Calu3 (cell line): ENCODE measurements around the gene SLC22A13. TPM values are rescaled to one million over a fixed set of nuclear protein-coding genes. Genes with fewer than 3 reads are reported as not detected.

Experiments
- BruUV-seq: library from RNA; stranded (reverse); fragments of 400-500 nt; replicated peaks from 2 replicates; lab custom pipeline; 2021; lab: Mats Ljungman, UMichigan
- CTCF ChIA-PET: fragments of 300-600 bp; sonication (Branson Sonifier 250); formaldehyde crosslinking; loops from one replicate; lab custom pipeline; 2022; ENCODE audit warnings: antibody characterized with exemption; lab: Charles Lee
- DNase-seq: peaks from one replicate; pipeline ENCODE4 v3.0.0; 2022
- H3K27ac Mint-ChIP-seq: one replicate; pipeline ENCODE4 v1.8.0; 2022; ENCODE audit warnings: mixed read lengths; ENCODE audit not compliant: unreplicated experiment
- H3K27me3 Mint-ChIP-seq: one replicate; pipeline ENCODE4 v1.8.0; 2022; ENCODE audit warnings: mixed read lengths; ENCODE audit not compliant: unreplicated experiment
- H3K36me3 Mint-ChIP-seq: one replicate; pipeline ENCODE4 v1.8.0; 2022; ENCODE audit warnings: mild to moderate bottlenecking, moderate library complexity, mixed read lengths; ENCODE audit not compliant: insufficient read depth, unreplicated experiment
- H3K4me1 Mint-ChIP-seq: one replicate; pipeline ENCODE4 v1.8.0; 2022; ENCODE audit warnings: mild to moderate bottlenecking, low read depth, mixed read lengths; ENCODE audit not compliant: unreplicated experiment
- H3K4me3 Mint-ChIP-seq: one replicate; pipeline ENCODE4 v1.8.0; 2022; ENCODE audit warnings: mild to moderate bottlenecking, low read depth, moderate library complexity, mixed read lengths; ENCODE audit not compliant: unreplicated experiment
- H3K9me3 Mint-ChIP-seq: one replicate; pipeline ENCODE4 v1.8.0; 2022; ENCODE audit warnings: low read depth, mixed read lengths; ENCODE audit not compliant: unreplicated experiment
- CTCF ChIP-seq: fragments of 200-600 bp; IDR thresholded peaks from one replicate; pipeline ENCODE4 v1.8.0; 2022; ENCODE audit warnings: antibody characterized with exemption; ENCODE audit not compliant: unreplicated experiment
- intact Hi-C: fragments of 100-400 bp; cut with micrococcal nuclease; formaldehyde crosslinking; loops from one replicate; pipeline ENCODE4 v1.10.0; 2022; ENCODE audit not compliant: unreplicated experiment
- total RNA-seq: library from RNA; stranded (reverse); gene quantifications from 2 replicates; pipeline ENCODE4 v1.2.3, GENCODE V29; 2022

Gene SLC22A13
- total RNA-seq, 1 experiment from 2014 or later, result 3.5 TPM

DNA sequence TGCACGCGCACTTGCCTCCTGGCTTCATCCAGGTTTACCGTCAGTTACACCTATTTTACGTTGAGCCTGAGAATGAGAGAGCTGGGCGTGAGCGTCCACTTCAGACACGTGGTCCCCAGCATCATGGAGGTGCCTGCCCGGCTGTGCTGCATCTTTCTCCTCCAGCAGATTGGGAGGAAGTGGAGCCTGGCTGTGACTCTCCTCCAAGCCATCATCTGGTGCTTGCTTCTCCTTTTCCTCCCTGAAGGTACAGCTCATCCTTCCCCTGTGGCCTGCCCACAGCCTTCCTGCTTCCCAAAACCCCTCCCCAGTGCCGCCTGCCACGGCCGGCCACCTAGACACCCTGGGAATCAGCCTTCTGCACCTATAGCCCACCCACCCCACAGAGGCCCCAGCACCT lies 48.1 kb downstream of the SLC22A13 start:
- CTCF ChIA-PET, result no interaction called here
- Mint-ChIP-seq H3K4me1 (no peaks in the 10 kb centered on the region), H3K36me3 (no peaks in the 10 kb centered on the region), H3K27ac (no peak overlapping the region), H3K9me3 (no peaks in the 10 kb centered on the region), H3K4me3 (no peak overlapping the region), H3K27me3 (no peaks in the 10 kb centered on the region)
- no peak for DNase-seq
- intact Hi-C loops, result no loop called here
- no TSS peak for BruUV-seq
- TF ChIP-seq CTCF, result no peak

- CTCF ChIA-PET, result no interaction called here
- Mint-ChIP-seq H3K9me3 (no peaks in the 10 kb centered on the region), H3K4me3 (no peak overlapping the region), H3K27me3 (no peaks in the 10 kb centered on the region), H3K4me1 (no peaks in the 10 kb centered on the region), H3K27ac (no peak overlapping the region), H3K36me3 (no peaks in the 10 kb centered on the region)
- no peak for DNase-seq
- no TSS peak for BruUV-seq
- intact Hi-C loops, result no loop called here
- no peak for TF ChIP-seq CTCF
Observed at GRCh38 chr3:38314112-38314763, 48.6 kb downstream of the SLC22A13 start.

- H3K36me3 Mint-ChIP-seq, result no peaks in the 10 kb centered on the region
- no TSS peak for BruUV-seq
Observed at GRCh38 chr3:38314764-38315487, 49.3 kb downstream of the SLC22A13 start.

More at GRCh38 chr3:38314764-38315487, 49.3 kb downstream of the SLC22A13 start:
- no peak for DNase-seq
- TF ChIP-seq CTCF, result no peak
- intact Hi-C loops, result no loop called here
- CTCF ChIA-PET, result no interaction called here
- Mint-ChIP-seq H3K27me3 (no peaks in the 10 kb centered on the region), H3K27ac (no peak overlapping the region), H3K4me1 (no peaks in the 10 kb centered on the region), H3K9me3 (no peaks in the 10 kb centered on the region), H3K4me3 (no peak overlapping the region)
